H1 (cell line): ENCODE results near the gene SESN2. TPM values are rescaled to one million over a fixed set of nuclear protein-coding genes. Genes with fewer than 3 reads are reported as not detected.

ENCODE experiments used
- CTCF ChIA-PET: fragments of 300-600 bp; sonication (Branson Sonifier 250); formaldehyde crosslinking; loops from one replicate; lab custom pipeline; 2021; ENCODE audit not compliant: partially characterized antibody; lab: Charles Lee
- POLR2A ChIA-PET: fragments of 300-600 bp; sonication (Branson Sonifier 250); formaldehyde crosslinking; loops from one replicate; lab custom pipeline; 2021; ENCODE audit warnings: inconsistent platforms; ENCODE audit not compliant: partially characterized antibody; lab: Charles Lee
- DNase-seq, 2 experiments: peaks; one replicate each; pipeline versions ENCODE4 v3.0.0 to v3.0.0-alpha.2; 2010 to 2022; ENCODE audit warnings: low spot score in 2 of 2, low read depth in 1 of 2, mixed read lengths in 1 of 2
- FAIRE-seq: peaks from 2 replicates; lab custom pipeline; 2011; peaks lifted over from hg19 to GRCh38; lab: Jason Lieb, UNC
- H2AFZ ChIP-seq: 2 replicates; pipeline ENCODE4 v1.8.1; 2012; ENCODE audit warnings: low read length, inconsistent platforms
- H2AK5ac ChIP-seq: 2 replicates; pipeline ENCODE4 v1.6.1; 2013; ENCODE audit warnings: low read depth, low read length
- H2BK120ac ChIP-seq: replicated peaks from 2 replicates; pipeline ENCODE3; 2013; ENCODE audit warnings: low read depth, low read length, inconsistent platforms
- H2BK12ac ChIP-seq: 2 replicates; pipeline ENCODE4 v1.6.1; 2013; ENCODE audit warnings: low read depth, low read length
- H2BK15ac ChIP-seq: 2 replicates; pipeline ENCODE4 v1.6.1; 2013; ENCODE audit warnings: low read length
- H2BK20ac ChIP-seq: 2 replicates; pipeline ENCODE4 v1.6.1; 2013; ENCODE audit warnings: low read length
- H2BK5ac ChIP-seq: 2 replicates; pipeline ENCODE4 v1.6.1; 2013; ENCODE audit warnings: low read depth, low read length
- H3K14ac ChIP-seq: 2 replicates; pipeline ENCODE4 v1.6.1; 2013; ENCODE audit warnings: inconsistent platforms; ENCODE audit not compliant: insufficient read length
- H3K18ac ChIP-seq: 2 replicates; pipeline ENCODE4 v1.6.1; 2013; ENCODE audit warnings: low read length; ENCODE audit errors: extremely low read depth
- H3K23ac ChIP-seq: 2 replicates; pipeline ENCODE4 v1.6.1; 2013; ENCODE audit warnings: inconsistent platforms; ENCODE audit not compliant: insufficient read length
- H3K23me2 ChIP-seq: 2 replicates; pipeline ENCODE4 v1.6.1; 2013; ENCODE audit warnings: low read depth, low read length
- H3K27ac ChIP-seq: 2 replicates; pipeline ENCODE4 v1.6.1; 2011; ENCODE audit warnings: low read depth, low read length, inconsistent platforms
- H3K27me3 ChIP-seq, 4 experiments: replicated peaks in 1 of 4; 1 replicate in 1 of 4; 2 replicates in 3 of 4; pipeline versions ENCODE4 v1.6.1 to v1.8.1; 2011 to 2013; ENCODE audit warnings: low read length in 3 of 4, mild to moderate bottlenecking in 3 of 4, inconsistent platforms in 2 of 4, mixed read lengths in 2 of 4, moderate library complexity in 1 of 4; ENCODE audit not compliant: control insufficient read depth in 3 of 4, insufficient read depth in 3 of 4; ENCODE audit errors: extremely low read depth in 1 of 4
- H3K36me3 ChIP-seq, 4 experiments: 2 replicates each; pipeline versions ENCODE4 v1.6.1 to v1.8.1; 2011 to 2013; ENCODE audit warnings: mild to moderate bottlenecking in 4 of 4, low read length in 3 of 4, moderate library complexity in 2 of 4, control low read depth in 1 of 4, inconsistent platforms in 1 of 4; ENCODE audit not compliant: insufficient read depth in 4 of 4, control insufficient read depth in 2 of 4
- H3K4ac ChIP-seq: replicated peaks from 2 replicates; pipeline ENCODE3; 2013; ENCODE audit warnings: low read length, low read depth, mixed read lengths, inconsistent platforms; ENCODE audit not compliant: insufficient read length
- H3K4me1 ChIP-seq, 4 experiments: replicated peaks in 1 of 4; 1 replicate in 1 of 4; 2 replicates in 3 of 4; pipeline versions ENCODE4 v1.6.1 to v1.8.1; 2011 to 2013; ENCODE audit warnings: low read length in 3 of 4, inconsistent platforms in 2 of 4, mixed read lengths in 1 of 4; ENCODE audit not compliant: insufficient read depth in 4 of 4, control insufficient read depth in 3 of 4
- H3K4me2 ChIP-seq, 2 experiments: 2 replicates each; pipeline versions ENCODE4 v1.6.1 to v1.8.1; 2011 to 2013; ENCODE audit warnings: low read depth in 2 of 2, low read length in 2 of 2, control low read depth in 1 of 2, inconsistent platforms in 1 of 2, mild to moderate bottlenecking in 1 of 2; ENCODE audit not compliant: insufficient read depth in 1 of 2
- H3K4me3 ChIP-seq, 4 experiments: fragments of 200-600, 300-600 bp in 1 of 4; sonication (generic), shearing (Covaris generic), sonication (Bioruptor Twin) in 1 of 4; 2 replicates each; pipeline versions ENCODE4 v1.5.1 to v1.8.1; 2011 to 2016; ENCODE audit warnings: low read length in 4 of 4, low read depth in 3 of 4, control low read depth in 2 of 4, inconsistent platforms in 2 of 4, mild to moderate bottlenecking in 2 of 4, mixed read lengths in 1 of 4, moderate library complexity in 1 of 4; ENCODE audit not compliant: insufficient read depth in 2 of 4; ENCODE audit errors: extremely low read depth in 1 of 4
- H3K56ac ChIP-seq: replicated peaks from 2 replicates; pipeline ENCODE3; 2013; ENCODE audit warnings: low read depth, mild to moderate bottlenecking, mixed read lengths, low read length, inconsistent platforms; ENCODE audit not compliant: insufficient read length
- H3K79me1 ChIP-seq: 2 replicates; pipeline ENCODE4 v1.6.1; 2013; ENCODE audit warnings: low read depth, low read length, control low read depth
- H3K79me2 ChIP-seq, 2 experiments: 2 replicates each; pipeline versions ENCODE4 v1.6.1 to v1.8.1; 2012 to 2013; ENCODE audit warnings: low read length in 2 of 2, mild to moderate bottlenecking in 2 of 2, inconsistent platforms in 1 of 2; ENCODE audit not compliant: insufficient read depth in 2 of 2, control insufficient read depth in 1 of 2
- H3K9ac ChIP-seq, 4 experiments: replicated peaks in 1 of 4; 1 replicate in 1 of 4; 2 replicates in 3 of 4; pipeline versions ENCODE4 v1.6.1 to v1.8.1; 2011 to 2013; ENCODE audit warnings: low read depth in 3 of 4, low read length in 3 of 4, control low read depth in 2 of 4, mild to moderate bottlenecking in 2 of 4, moderate library complexity in 2 of 4, inconsistent platforms in 1 of 4; ENCODE audit errors: extremely low read depth in 1 of 4
- H3K9me3 ChIP-seq, 2 experiments: 2 replicates each; pipeline versions ENCODE4 v1.6.1 to v1.8.1; 2012 to 2013; ENCODE audit warnings: mild to moderate bottlenecking in 2 of 2, moderate library complexity in 2 of 2, control low read depth in 1 of 2, inconsistent platforms in 1 of 2, low read depth in 1 of 2, low read length in 1 of 2, mixed read lengths in 1 of 2; ENCODE audit not compliant: insufficient read depth in 2 of 2
- H4K20me1 ChIP-seq, 2 experiments: replicated peaks in 1 of 2; 2 replicates each; pipeline versions ENCODE3 to v1.8.1; 2011 to 2013; ENCODE audit warnings: inconsistent platforms in 2 of 2, low read length in 2 of 2, mild to moderate bottlenecking in 1 of 2; ENCODE audit not compliant: insufficient read depth in 2 of 2, control insufficient read depth in 1 of 2
- H4K5ac ChIP-seq: 2 replicates; pipeline ENCODE4 v1.6.1; 2013; ENCODE audit warnings: low read length, low read depth, mixed read lengths, inconsistent platforms; ENCODE audit not compliant: insufficient read length
- H4K8ac ChIP-seq: 2 replicates; pipeline ENCODE4 v1.8.0; 2013; ENCODE audit warnings: mild to moderate bottlenecking, moderate library complexity, low read length, inconsistent platforms; ENCODE audit not compliant: insufficient read depth; ENCODE audit errors: extremely low read depth
- H4K91ac ChIP-seq: replicated peaks from 2 replicates; pipeline ENCODE3; 2013; ENCODE audit warnings: low read length, mixed read lengths, inconsistent platforms; ENCODE audit not compliant: insufficient read length
- BRCA1 ChIP-seq: IDR thresholded peaks from 2 replicates; pipeline ENCODE4 v1.6.1; 2012; ENCODE audit warnings: low read depth, low read length, improper control_type of control experiment
- KDM4A ChIP-seq: IDR thresholded peaks from one replicate; pipeline ENCODE4 v1.7.1; 2012; ENCODE audit warnings: low read depth, mild to moderate bottlenecking, moderate library complexity, low read length, inconsistent platforms; ENCODE audit not compliant: severe bottlenecking
- TAF7 ChIP-seq: optimal IDR thresholded peaks from 2 replicates; pipeline ENCODE3; 2011; ENCODE audit warnings: low read depth, mild to moderate bottlenecking, inconsistent platforms, low read length, moderate library complexity, borderline replicate concordance
- ZNF274 ChIP-seq: IDR thresholded peaks from 2 replicates; pipeline ENCODE4 v1.7.0; 2012; ENCODE audit warnings: low read length, borderline replicate concordance; ENCODE audit errors: extremely low read depth
- WGBS, 2 experiments: shearing (Covaris generic) in 1 of 2; methylation state at CpG; one replicate each; pipeline versions ENCODE4 v1.1.6 to v1.1.7; 2013 to 2015; ENCODE audit warnings: low lambda C conversion rate in 2 of 2, mixed read lengths in 2 of 2, inconsistent platforms in 1 of 2, low coverage in 1 of 2, missing lambda C conversion rate in 1 of 2; ENCODE audit not compliant: insufficient replicate concordance in 2 of 2, insufficient coverage in 1 of 2, insufficient read length in 1 of 2; ENCODE audit errors: extremely low coverage in 1 of 2, missing lambda C conversion rate in 1 of 2; 5-methylcytosine and 5-hydroxymethylcytosine counted together
- polyA plus RNA-seq, 7 experiments: library from polyadenylated mRNA; depleted of rRNA in 3 of 7; stranded (reverse) in 5 of 7; unstranded in 2 of 7; fragments of >200 nt in 5 of 7; fragments of 200-250 nt in 2 of 7; gene quantifications; 1 replicate in 5 of 7; 2 replicates in 1 of 7; 4 replicates in 1 of 7; pipeline versions ENCODE4 v1.2.1 to v1.2.3, GENCODE V29; 2011 to 2013; ENCODE audit warnings: missing spikeins in 2 of 7, mixed read lengths in 2 of 7
- total RNA-seq: library from RNA; stranded (reverse); fragmentation: NEBNext Ultra II Directional; extraction: Animal tissue kit (Norgen Biotek cat#: 25700); gene quantifications from 2 replicates; pipeline ENCODE4 v1.2.1, GENCODE V29; 2021
- TF ChIP-seq, protein P1 (sequence below): IDR thresholded peaks from 2 replicates; pipeline ENCODE4 v1.6.1; 2011; ENCODE audit warnings: low read length, improper control_type of control experiment

SESN2 gene
- total and polyA plus RNA-seq, 2 of the 8 experiments (the other 6 are each of a cell fraction or from before 2014, with no cell fraction given) = 25.1 to 33.0 TPM

DNA sequence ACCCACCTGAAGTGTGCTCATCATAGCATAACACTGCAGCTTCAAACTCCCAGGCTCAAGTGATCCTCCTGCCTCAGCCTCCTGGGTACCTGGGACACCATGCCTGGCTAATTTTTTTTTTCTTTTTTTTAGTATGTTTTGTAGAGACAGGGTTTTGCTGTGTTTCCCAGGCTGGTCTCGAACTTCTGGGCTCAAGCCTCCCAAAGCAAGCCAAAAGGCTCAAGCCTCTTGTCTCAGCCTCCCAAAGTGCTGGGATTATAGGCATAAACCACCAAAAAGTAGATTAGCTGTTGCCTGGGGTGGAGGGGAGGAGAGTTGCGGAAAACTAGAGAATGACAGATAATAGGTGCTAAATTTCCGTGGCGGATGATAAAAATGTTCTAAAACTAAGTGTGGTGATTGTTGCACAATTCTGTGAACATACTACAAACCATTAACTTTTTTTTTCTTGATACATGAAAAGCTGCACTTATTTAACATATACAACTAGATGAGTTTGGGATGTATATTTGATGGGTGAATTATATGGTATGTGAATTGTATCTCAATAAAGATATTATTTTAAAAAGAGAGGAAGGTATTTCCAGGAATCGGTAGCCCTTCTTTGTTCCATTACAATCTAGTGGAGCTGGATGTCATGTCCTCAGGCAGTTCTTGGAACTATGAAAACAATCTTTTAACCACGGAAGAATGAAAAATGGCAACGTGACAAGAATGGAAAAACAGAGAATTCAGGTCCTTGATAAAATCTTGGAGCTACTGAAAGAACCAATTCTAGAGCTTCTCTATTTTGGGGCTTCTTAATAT lies 42.3 kb downstream of the SESN2 start:
- H2BK120ac ChIP-seq = no peak overlapping the region
- no peak overlapping the region for H3K4me2 ChIP-seq
- peaks cover 1 to 5% (median 4%) of the 10 kb centered on the region in 4 experiments for H3K4me1 ChIP-seq
- no peak overlapping the region for H2BK20ac ChIP-seq
- no peak overlapping the region for H2BK5ac ChIP-seq
- H3K23ac ChIP-seq = no peak overlapping the region
- FAIRE-seq (no peak), DNase-seq (no peak)
- H3K27ac ChIP-seq = no peak overlapping the region
- peaks cover under 1% of the 10 kb centered on the region; the same call in 1 of the 2 replicates for H3K23me2 ChIP-seq
- CTCF ChIA-PET = interaction anchor here (0.7 to 1.8 kb wide), 5 partner anchors 15 to 52 kb away, joined by 3 to 6 read pairs (median 4); no protein-coding TSS in a partner anchor
- H3K79me1 ChIP-seq = no peaks in the 10 kb centered on the region
- H2BK15ac ChIP-seq = no peak overlapping the region
- no peak overlapping the region for H3K56ac ChIP-seq
- no peak overlapping the region for H3K4me3 ChIP-seq
- no peak overlapping the region for H3K9ac ChIP-seq
- H3K14ac ChIP-seq = no peak overlapping the region
- no peaks in the 10 kb centered on the region for H3K9me3 ChIP-seq
- H3K27me3 ChIP-seq = no peaks in the 10 kb centered on the region
- no peak overlapping the region for H2AK5ac ChIP-seq
- POLR2A ChIA-PET = interaction anchor here (0.8 to 3.1 kb wide), 6 partner anchors 9 to 204 kb away, joined by 3 to 10 read pairs (median 4); partner anchors contain the start of genes MED18 and RCC1
- WGBS, 2 experiments = 74% methylated on average over 7 of the region's 7 CpGs; no CpG with 5 or more reads in 1 of the 2 experiments
- no peaks in the 10 kb centered on the region for H3K36me3 ChIP-seq
- H2BK12ac ChIP-seq = no peak overlapping the region
- no peak overlapping the region for H2AFZ ChIP-seq
- no peak overlapping the region for H3K4ac ChIP-seq
- no peak overlapping the region for H4K8ac ChIP-seq
- H4K5ac ChIP-seq = no peak overlapping the region
- no peaks in the 10 kb centered on the region for H4K20me1 ChIP-seq
- H3K18ac ChIP-seq = no peak overlapping the region
- H3K79me2 ChIP-seq = no peaks in the 10 kb centered on the region
- H4K91ac ChIP-seq = no peak overlapping the region
- TF ChIP-seq KDM4A = no peak
- no peak for TF ChIP-seq ZNF274
- TF ChIP-seq, protein P1, sequence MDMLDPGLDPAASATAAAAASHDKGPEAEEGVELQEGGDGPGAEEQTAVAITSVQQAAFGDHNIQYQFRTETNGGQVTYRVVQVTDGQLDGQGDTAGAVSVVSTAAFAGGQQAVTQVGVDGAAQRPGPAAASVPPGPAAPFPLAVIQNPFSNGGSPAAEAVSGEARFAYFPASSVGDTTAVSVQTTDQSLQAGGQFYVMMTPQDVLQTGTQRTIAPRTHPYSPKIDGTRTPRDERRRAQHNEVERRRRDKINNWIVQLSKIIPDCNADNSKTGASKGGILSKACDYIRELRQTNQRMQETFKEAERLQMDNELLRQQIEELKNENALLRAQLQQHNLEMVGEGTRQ = no peak
- no peak for TF ChIP-seq TAF7
- TF ChIP-seq BRCA1 = no peak
